ENCODE results near the gene DNAJB12.
"Not testable (repeated sequence)": the region's sequence is repeated elsewhere in the genome, so short reads cannot be mapped to it uniquely, and the experiment has no call there.

Gene DNAJB12
- 53.4 to 65.2 (median 55.5) reads per million in 3 experiments for total RNA-seq

- DNase-seq, result peak; percentile 93
Observed at GRCh38 chr10:72354356-72355213, at the start of gene DNAJB12. DNAJB12 (minus strand) TSS chr10:72354919; CDS start chr10:72354897, 22 bp downstream.

- not testable (repeated sequence) for DNase-seq
Observed at GRCh38 chr10:72395581-72395980, 40.9 kb upstream of the DNAJB12 start.

- no peak for DNase-seq
Observed at GRCh38 chr10:72392571-72392970, 37.9 kb upstream of the DNAJB12 start.

- no peak for DNase-seq
Observed at GRCh38 chr10:72390764-72391163, 36.0 kb upstream of the DNAJB12 start.

GRCh38 chr10:72389716-72390115, 35.0 kb upstream of the DNAJB12 start:
- no peak for DNase-seq

GRCh38 chr10:72389014-72389413, 34.3 kb upstream of the DNAJB12 start:
- DNase-seq, result no peak

- DNase-seq, result no peak
Observed at GRCh38 chr10:72388062-72388461, 33.3 kb upstream of the DNAJB12 start.

- no peak for DNase-seq
Observed at GRCh38 chr10:72386916-72387586, 32.3 kb upstream of the DNAJB12 start.

GRCh38 chr10:72385724-72386123, 31.0 kb upstream of the DNAJB12 start:
- no peak for DNase-seq

GRCh38 chr10:72384982-72385381, 30.3 kb upstream of the DNAJB12 start:
- not testable (repeated sequence) for DNase-seq

GRCh38 chr10:72379776-72380175, 25.1 kb upstream of the DNAJB12 start:
- no peak for DNase-seq

- no peak for DNase-seq
Observed at GRCh38 chr10:72379062-72379461, 24.3 kb upstream of the DNAJB12 start.

- DNase-seq, result no peak
Observed at GRCh38 chr10:72375585-72375984, 20.9 kb upstream of the DNAJB12 start.

- no peak for DNase-seq
Observed at GRCh38 chr10:72375173-72375572, 20.5 kb upstream of the DNAJB12 start.

- DNase-seq, result peak; percentile 74
Observed at GRCh38 chr10:72370201-72370722, 15.5 kb upstream of the DNAJB12 start.

GRCh38 chr10:72367301-72367960, 12.7 kb upstream of the DNAJB12 start:
- DNase-seq, result no peak

- DNase-seq, result no peak
Observed at GRCh38 chr10:72365106-72365895, 10.6 kb upstream of the DNAJB12 start.

GRCh38 chr10:72364239-72364777, 9.6 kb upstream of the DNAJB12 start:
- peak; percentile 82 for DNase-seq

- no peak for DNase-seq
Observed at GRCh38 chr10:72356987-72357386, 2.3 kb upstream of the DNAJB12 start.

GRCh38 chr10:72356115-72356514, 1.4 kb upstream of the DNAJB12 start:
- no peak for DNase-seq

- DNase-seq, result no peak
Observed at GRCh38 chr10:72355214-72355555, 466 bp upstream of the DNAJB12 start.

GRCh38 chr10:72353965-72354355, 759 bp downstream of the DNAJB12 start:
- no peak for DNase-seq

All from central memory CD4-positive, alpha-beta T cell (primary cell).